GM12878 (cell line): ENCODE results near the gene NOC4L. TPM values are rescaled to one million over a fixed set of nuclear protein-coding genes. Genes with fewer than 3 reads are reported as not detected.

Experiments
- ATAC-seq: fragments of 200-7000 bp; cut with Tn5 transposase; 3 replicates; pipeline ENCODE4 v1.9.1; 2020; ENCODE audit warnings: mild to moderate bottlenecking, moderate library complexity
- BruUV-seq: library from RNA; stranded (reverse); fragments of 400-500 nt; replicated peaks from 2 replicates; lab custom pipeline; 2021; lab: Mats Ljungman, UMichigan
- CTCF ChIA-PET: fragments of 300-600 bp; sonication (Branson Sonifier 250); formaldehyde crosslinking; extraction: SDS; loops from one replicate; lab custom pipeline; 2021; ENCODE audit warnings: inconsistent platforms; lab: Yijun Ruan, JAX
- POLR2A ChIA-PET: fragments of 350-600 bp; formaldehyde crosslinking; extraction: SDS; loops from one replicate; lab custom pipeline; 2021; ENCODE audit warnings: inconsistent platforms; lab: Charles Lee
- RAD21 ChIA-PET: fragments of 300-600 bp; sonication (Branson Sonifier 250); formaldehyde crosslinking; loops from one replicate; lab custom pipeline; 2023; ENCODE audit warnings: antibody characterized with exemption; ENCODE audit not compliant: unreplicated experiment; lab: Charles Lee
- SMC1A ChIA-PET: fragments of 300-600 bp; sonication (Branson Sonifier 250); formaldehyde crosslinking; loops from one replicate; lab custom pipeline; 2023; ENCODE audit not compliant: unreplicated experiment, uncharacterized antibody; lab: Charles Lee
- DNase-seq: peaks from one replicate; pipeline ENCODE4 v3.0.0-alpha.2; 2011; ENCODE audit warnings: low read depth, low spot score
- FAIRE-seq: peaks from 3 replicates; lab custom pipeline; 2011; peaks lifted over from hg19 to GRCh38; lab: Jason Lieb, UNC
- H2AFZ ChIP-seq: 2 replicates; pipeline ENCODE4 v1.6.0; 2011; ENCODE audit warnings: low read depth, low read length, control low read depth; ENCODE audit not compliant: control insufficient read depth
- H3K27ac ChIP-seq: 2 replicates; pipeline ENCODE4 v1.5.1; 2011; ENCODE audit warnings: control low read depth; ENCODE audit not compliant: control insufficient read depth, insufficient read depth
- H3K27me3 ChIP-seq, 2 experiments: replicated peaks in 1 of 2; 2 replicates each; pipeline versions ENCODE4 v1.6.0 to v1.6.1; 2011; ENCODE audit warnings: low read length in 1 of 2; ENCODE audit not compliant: control insufficient read depth in 2 of 2, insufficient read depth in 2 of 2
- H3K36me3 ChIP-seq, 2 experiments: 2 replicates each; pipeline ENCODE4 v1.5.1; 2011; ENCODE audit warnings: low read length in 1 of 2; ENCODE audit not compliant: control insufficient read depth in 2 of 2, insufficient read depth in 2 of 2
- H3K4me1 ChIP-seq: 2 replicates; pipeline ENCODE4 v1.6.1; 2011; ENCODE audit warnings: mild to moderate bottlenecking, low read length, moderate library complexity, mixed read lengths; ENCODE audit not compliant: control insufficient read depth, insufficient read depth
- H3K4me2 ChIP-seq: 2 replicates; pipeline ENCODE4 v1.6.0; 2011; ENCODE audit warnings: control low read depth; ENCODE audit not compliant: control insufficient read depth, insufficient read depth
- H3K4me3 ChIP-seq: fragments of 200-600 bp; sonication (generic); 2 replicates; pipeline ENCODE4 v1.5.1; 2016
- H3K79me2 ChIP-seq: 2 replicates; pipeline ENCODE4 v1.6.0; 2011; ENCODE audit warnings: low read length; ENCODE audit not compliant: control insufficient read depth, insufficient read depth
- H3K9ac ChIP-seq: 2 replicates; pipeline ENCODE4 v1.8.0; 2011; ENCODE audit warnings: low read length, control low read depth, mixed read lengths; ENCODE audit not compliant: control insufficient read depth, insufficient read depth
- H3K9me3 ChIP-seq: replicated peaks from 3 replicates; pipeline ENCODE4 v1.5.1; 2011; ENCODE audit warnings: mild to moderate bottlenecking, low read length; ENCODE audit not compliant: control insufficient read depth, insufficient read depth
- H4K20me1 ChIP-seq: 2 replicates; pipeline ENCODE4 v1.6.0; 2011; ENCODE audit not compliant: control insufficient read depth, insufficient read depth
- CHD1 ChIP-seq: IDR thresholded peaks from 2 replicates; pipeline ENCODE4 v1.6.1; 2012; ENCODE audit warnings: low read depth, low read length, improper control_type of control experiment
- CHD4 ChIP-seq: fragments of 200-600 bp; sonication (generic); IDR thresholded peaks from 2 replicates; pipeline ENCODE4 v1.6.1; 2016; ENCODE audit warnings: mild to moderate bottlenecking
- ETV6 ChIP-seq, 2 experiments: fragments of 450-650 bp in 1 of 2; IDR thresholded peaks in 1 of 2; conservative IDR thresholded peaks in 1 of 2; 2 replicates each; pipeline ENCODE4 v1.6.1; 2014; ENCODE audit warnings: antibody characterized with exemption in 1 of 2, borderline replicate concordance in 1 of 2, low read depth in 1 of 2, mild to moderate bottlenecking in 1 of 2, moderate library complexity in 1 of 2
- FOXM1 ChIP-seq: IDR thresholded peaks from 2 replicates; pipeline ENCODE4 v1.6.1; 2012; ENCODE audit warnings: low read depth, mild to moderate bottlenecking, inconsistent platforms, low read length, moderate library complexity
- HDAC6 ChIP-seq: fragments of 200-600 bp; sonication (generic); IDR thresholded peaks from one replicate; pipeline ENCODE4 v1.8.0; 2017; ENCODE audit warnings: antibody characterized with exemption; ENCODE audit not compliant: unreplicated experiment
- NR2C2 ChIP-seq: IDR thresholded peaks from 2 replicates; pipeline ENCODE4 v1.6.1; 2011; ENCODE audit warnings: borderline replicate concordance, low read depth; ENCODE audit not compliant: control insufficient read depth, insufficient read length
- RUNX3 ChIP-seq: IDR thresholded peaks from 2 replicates; pipeline ENCODE4 v1.6.1; 2012; ENCODE audit warnings: low read length, inconsistent platforms
- SPI1 ChIP-seq: IDR thresholded peaks from 2 replicates; pipeline ENCODE4 v1.6.1; 2011; ENCODE audit warnings: low read depth, mild to moderate bottlenecking, low read length, moderate library complexity, borderline replicate concordance; ENCODE audit not compliant: insufficient read depth
- SUZ12 ChIP-seq: fragments of 200-600 bp; sonication (generic); IDR thresholded peaks from one replicate; pipeline ENCODE4 v1.6.1; 2018; ENCODE audit warnings: antibody characterized with exemption, mild to moderate bottlenecking; ENCODE audit not compliant: unreplicated experiment
- TARDBP ChIP-seq: IDR thresholded peaks from 2 replicates; pipeline ENCODE4 v1.6.1; 2016; ENCODE audit warnings: borderline replicate concordance
- TCF7 ChIP-seq: IDR thresholded peaks from 2 replicates; pipeline ENCODE4 v1.6.1; 2014; ENCODE audit warnings: antibody characterized with exemption, borderline replicate concordance
- ZZZ3 ChIP-seq: IDR thresholded peaks from 2 replicates; pipeline ENCODE4 v1.6.1; 2011; ENCODE audit warnings: low read depth; ENCODE audit not compliant: control insufficient read depth, insufficient read length
- WGBS: methylation state at CpG from one replicate; pipeline ENCODE4 v1.1.6; 2016; ENCODE audit warnings: low lambda C conversion rate; ENCODE audit not compliant: insufficient replicate concordance, insufficient coverage; ENCODE audit errors: missing lambda C conversion rate; 5-methylcytosine and 5-hydroxymethylcytosine counted together
- in situ Hi-C: fragments of 300-500 bp; cut with MboI; formaldehyde crosslinking; loops from 9 replicates; pipeline ENCODE4 v1.14.3; 2018; ENCODE audit warnings: mixed read lengths
- intact Hi-C: fragments of 100-400 bp; cut with micrococcal nuclease; formaldehyde crosslinking; loops from one replicate; pipeline ENCODE4 v1.14.2; 2022; ENCODE audit not compliant: unreplicated experiment
- polyA plus RNA-seq, 11 experiments: library from polyadenylated mRNA; depleted of rRNA in 4 of 11; unstranded in 6 of 11; stranded (reverse) in 5 of 11; fragments of >200 nt; fragmentation: Nextera tagmentation in 4 of 11; fragmentation: Illumina TruSeq in 1 of 11; extraction: Ambion mirVana in 4 of 11; extraction: Trizol in 1 of 11; gene quantifications; 1 replicate in 1 of 11; 2 replicates in 10 of 11; pipeline versions ENCODE4 v1.2.1 to v1.2.3, GENCODE V29; 2011 to 2016; ENCODE audit warnings: inconsistent platforms in 2 of 11, missing spikeins in 2 of 11, low read depth in 1 of 11
- total RNA-seq, 4 experiments: library from RNA; depleted of rRNA in 3 of 4; stranded (reverse); fragments of >200 nt in 3 of 4; fragmentation: Illumina TruSeq in 1 of 4; extraction: Trizol in 1 of 4; gene quantifications; 2 replicates each; pipeline versions ENCODE4 v1.2.1 to v1.2.3, GENCODE V29; 2013 to 2021
- TF ChIP-seq, protein P1 (sequence below): fragments of 450-650 bp; IDR thresholded peaks from 2 replicates; pipeline ENCODE4 v1.6.1; 2017; ENCODE audit warnings: antibody characterized with exemption, mild to moderate bottlenecking, moderate library complexity
- TF ChIP-seq, protein P2 (sequence below): fragments of 450-650 bp; formaldehyde crosslinking; IDR thresholded peaks from 2 replicates; pipeline ENCODE4 v1.5.0; 2022; ENCODE audit warnings: mild to moderate bottlenecking, missing genetic modification characterization
- TF ChIP-seq, protein P3 (sequence below): fragments of 450-650 bp; IDR thresholded peaks from 2 replicates; pipeline ENCODE4 v1.6.1; 2016; ENCODE audit warnings: mild to moderate bottlenecking

The NOC4L gene
- total and polyA plus RNA-seq, 10 of the 15 experiments (the other 5 are each of a cell fraction or from before 2014, with no cell fraction given) = 0.72 to 68.2 (median 15.2) TPM

DNA sequence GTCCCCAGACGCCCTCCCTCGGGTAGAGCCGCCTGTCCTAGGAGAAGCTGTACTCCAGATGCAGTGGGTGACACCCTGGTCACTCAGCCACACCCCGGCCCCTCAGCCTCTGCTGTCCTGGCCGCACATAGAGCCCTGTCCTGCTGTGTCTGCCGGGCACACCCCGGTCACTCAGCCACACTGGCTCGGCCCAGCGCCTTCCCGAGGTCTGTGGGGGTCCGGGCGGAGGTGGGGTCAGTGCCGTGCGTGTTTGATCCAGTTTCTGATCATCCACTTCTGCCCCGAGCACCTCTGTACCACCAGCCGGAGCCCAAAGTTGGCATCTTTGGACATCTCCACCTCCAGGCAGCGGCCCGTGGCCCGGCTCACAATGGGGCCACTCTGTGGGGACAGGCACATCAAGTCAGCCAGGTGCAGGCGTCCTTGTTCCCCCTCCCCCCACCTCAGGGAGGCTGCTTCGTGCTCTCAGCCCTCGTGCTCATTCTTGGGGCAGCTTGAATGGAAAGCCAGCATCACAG lies 52.7 kb downstream of the NOC4L start:
- H3K27ac ChIP-seq = no peak overlapping the region
- ChIA-PET POLR2A (no interaction called here), SMC1A (no interaction called here), CTCF (no interaction called here), RAD21 (no interaction called here)
- DNase-seq = no peak
- no peaks in the 10 kb centered on the region for H3K27me3 ChIP-seq
- intact Hi-C loops (no loop called here), in situ Hi-C loops (no loop called here)
- no peaks in the 10 kb centered on the region for H3K4me1 ChIP-seq
- no peak overlapping the region for H3K4me2 ChIP-seq
- H3K9me3 ChIP-seq = peaks cover 2% of the 10 kb centered on the region; the same call in 2 of the 3 replicates
- no peaks in the 10 kb centered on the region for H3K79me2 ChIP-seq
- no TSS peak for BruUV-seq
- no peaks in the 10 kb centered on the region for H4K20me1 ChIP-seq
- 53% methylated on average over 22 of the region's 22 CpGs for WGBS
- no peaks in the 10 kb centered on the region for H3K36me3 ChIP-seq
- no peak overlapping the region for H3K9ac ChIP-seq
- H2AFZ ChIP-seq = no peak overlapping the region
- FAIRE-seq = no peak
- H3K4me3 ChIP-seq = no peak overlapping the region
- TF ChIP-seq TARDBP = no peak
- TF ChIP-seq FOXM1 = no peak
- TF ChIP-seq SUZ12 = no peak
- TF ChIP-seq, protein P1, sequence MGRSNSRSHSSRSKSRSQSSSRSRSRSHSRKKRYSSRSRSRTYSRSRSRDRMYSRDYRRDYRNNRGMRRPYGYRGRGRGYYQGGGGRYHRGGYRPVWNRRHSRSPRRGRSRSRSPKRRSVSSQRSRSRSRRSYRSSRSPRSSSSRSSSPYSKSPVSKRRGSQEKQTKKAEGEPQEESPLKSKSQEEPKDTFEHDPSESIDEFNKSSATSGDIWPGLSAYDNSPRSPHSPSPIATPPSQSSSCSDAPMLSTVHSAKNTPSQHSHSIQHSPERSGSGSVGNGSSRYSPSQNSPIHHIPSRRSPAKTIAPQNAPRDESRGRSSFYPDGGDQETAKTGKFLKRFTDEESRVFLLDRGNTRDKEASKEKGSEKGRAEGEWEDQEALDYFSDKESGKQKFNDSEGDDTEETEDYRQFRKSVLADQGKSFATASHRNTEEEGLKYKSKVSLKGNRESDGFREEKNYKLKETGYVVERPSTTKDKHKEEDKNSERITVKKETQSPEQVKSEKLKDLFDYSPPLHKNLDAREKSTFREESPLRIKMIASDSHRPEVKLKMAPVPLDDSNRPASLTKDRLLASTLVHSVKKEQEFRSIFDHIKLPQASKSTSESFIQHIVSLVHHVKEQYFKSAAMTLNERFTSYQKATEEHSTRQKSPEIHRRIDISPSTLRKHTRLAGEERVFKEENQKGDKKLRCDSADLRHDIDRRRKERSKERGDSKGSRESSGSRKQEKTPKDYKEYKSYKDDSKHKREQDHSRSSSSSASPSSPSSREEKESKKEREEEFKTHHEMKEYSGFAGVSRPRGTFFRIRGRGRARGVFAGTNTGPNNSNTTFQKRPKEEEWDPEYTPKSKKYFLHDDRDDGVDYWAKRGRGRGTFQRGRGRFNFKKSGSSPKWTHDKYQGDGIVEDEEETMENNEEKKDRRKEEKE = no peak
- TF ChIP-seq RUNX3 = no peak
- TF ChIP-seq HDAC6 = no peak
- no peak for TF ChIP-seq ETV6 (conservative IDR thresholded peaks at IDR 0.05 in 1 of 2, IDR thresholded peaks at IDR 0.05 in 1 of 2; ENCODE audit: borderline replicate concordance in 1 of 2, low read depth in 1 of 2)
- TF ChIP-seq ZZZ3 = no peak
- TF ChIP-seq NR2C2 = no peak
- no peak for TF ChIP-seq CHD4
- TF ChIP-seq CHD1 = no peak
- TF ChIP-seq SPI1 = no peak
- TF ChIP-seq, protein P2, sequence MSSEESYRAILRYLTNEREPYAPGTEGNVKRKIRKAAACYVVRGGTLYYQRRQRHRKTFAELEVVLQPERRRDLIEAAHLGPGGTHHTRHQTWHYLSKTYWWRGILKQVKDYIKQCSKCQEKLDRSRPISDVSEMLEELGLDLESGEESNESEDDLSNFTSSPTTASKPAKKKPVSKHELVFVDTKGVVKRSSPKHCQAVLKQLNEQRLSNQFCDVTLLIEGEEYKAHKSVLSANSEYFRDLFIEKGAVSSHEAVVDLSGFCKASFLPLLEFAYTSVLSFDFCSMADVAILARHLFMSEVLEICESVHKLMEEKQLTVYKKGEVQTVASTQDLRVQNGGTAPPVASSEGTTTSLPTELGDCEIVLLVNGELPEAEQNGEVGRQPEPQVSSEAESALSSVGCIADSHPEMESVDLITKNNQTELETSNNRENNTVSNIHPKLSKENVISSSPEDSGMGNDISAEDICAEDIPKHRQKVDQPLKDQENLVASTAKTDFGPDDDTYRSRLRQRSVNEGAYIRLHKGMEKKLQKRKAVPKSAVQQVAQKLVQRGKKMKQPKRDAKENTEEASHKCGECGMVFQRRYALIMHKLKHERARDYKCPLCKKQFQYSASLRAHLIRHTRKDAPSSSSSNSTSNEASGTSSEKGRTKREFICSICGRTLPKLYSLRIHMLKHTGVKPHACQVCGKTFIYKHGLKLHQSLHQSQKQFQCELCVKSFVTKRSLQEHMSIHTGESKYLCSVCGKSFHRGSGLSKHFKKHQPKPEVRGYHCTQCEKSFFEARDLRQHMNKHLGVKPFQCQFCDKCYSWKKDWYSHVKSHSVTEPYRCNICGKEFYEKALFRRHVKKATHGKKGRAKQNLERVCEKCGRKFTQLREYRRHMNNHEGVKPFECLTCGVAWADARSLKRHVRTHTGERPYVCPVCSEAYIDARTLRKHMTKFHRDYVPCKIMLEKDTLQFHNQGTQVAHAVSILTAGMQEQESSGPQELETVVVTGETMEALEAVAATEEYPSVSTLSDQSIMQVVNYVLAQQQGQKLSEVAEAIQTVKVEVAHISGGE (CRISPR knock-in tag) = no peak
- TF ChIP-seq, protein P3, sequence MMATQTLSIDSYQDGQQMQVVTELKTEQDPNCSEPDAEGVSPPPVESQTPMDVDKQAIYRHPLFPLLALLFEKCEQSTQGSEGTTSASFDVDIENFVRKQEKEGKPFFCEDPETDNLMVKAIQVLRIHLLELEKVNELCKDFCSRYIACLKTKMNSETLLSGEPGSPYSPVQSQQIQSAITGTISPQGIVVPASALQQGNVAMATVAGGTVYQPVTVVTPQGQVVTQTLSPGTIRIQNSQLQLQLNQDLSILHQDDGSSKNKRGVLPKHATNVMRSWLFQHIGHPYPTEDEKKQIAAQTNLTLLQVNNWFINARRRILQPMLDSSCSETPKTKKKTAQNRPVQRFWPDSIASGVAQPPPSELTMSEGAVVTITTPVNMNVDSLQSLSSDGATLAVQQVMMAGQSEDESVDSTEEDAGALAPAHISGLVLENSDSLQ = no peak
- TF ChIP-seq TCF7 = no peak
- no peak for ATAC-seq
